Measurements from ENCODE around the gene EXOSC3.
"Not testable (repeated sequence)": the region's sequence is repeated elsewhere in the genome, so short reads cannot be mapped to it uniquely, and the experiment has no call there.

EXOSC3 gene

DNA sequence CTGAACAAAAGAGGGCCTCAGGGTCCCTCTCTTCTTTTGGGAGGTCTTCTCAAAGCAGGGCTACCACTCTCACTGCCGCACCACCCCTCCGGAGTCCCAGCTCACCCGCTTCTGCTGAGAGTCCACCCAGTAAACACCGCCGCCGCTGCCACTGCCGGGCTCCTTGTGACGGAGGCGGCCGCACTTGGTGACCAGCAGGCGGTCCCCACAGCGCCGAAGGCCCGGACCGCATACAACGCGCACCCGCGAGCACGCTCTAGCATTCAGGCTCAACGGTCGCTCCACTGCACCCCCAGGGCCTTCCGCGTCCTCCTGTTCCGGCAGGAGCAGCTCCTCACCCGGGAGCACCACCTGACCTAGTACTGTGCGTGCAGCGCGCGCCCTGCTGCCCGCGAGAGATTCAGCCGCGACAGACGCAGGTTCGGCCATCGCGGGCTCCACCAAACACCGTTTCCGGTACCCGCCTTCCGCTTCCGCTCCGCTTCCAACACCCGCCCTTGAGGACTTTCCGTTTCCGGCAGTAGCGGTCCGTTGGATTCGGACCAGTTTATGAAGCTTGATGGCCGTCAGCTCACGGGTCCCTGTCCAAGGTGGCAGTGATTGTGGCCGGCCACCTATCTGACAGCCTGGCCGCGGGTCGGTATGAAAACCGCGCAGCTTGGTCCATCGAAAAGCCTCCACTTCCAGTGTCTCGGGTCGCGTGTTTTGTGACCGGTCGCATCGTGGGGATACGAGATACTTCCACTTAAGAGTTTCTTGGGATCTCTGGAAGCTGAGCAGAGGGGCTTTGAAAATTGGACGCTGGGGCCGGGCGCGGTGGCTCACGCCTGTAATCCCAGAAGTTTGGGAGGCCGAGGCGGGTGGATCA lies at the start of gene EXOSC3:
Gene EXOSC3 (minus strand): TSS at position 449 of the 868 bp plus-strand sequence. CDS start 20 bp downstream, at position 429.
- DNase-seq (ENCODE audit: low read depth in 2 of 2) = peak; percentile 44 to 60

DNA sequence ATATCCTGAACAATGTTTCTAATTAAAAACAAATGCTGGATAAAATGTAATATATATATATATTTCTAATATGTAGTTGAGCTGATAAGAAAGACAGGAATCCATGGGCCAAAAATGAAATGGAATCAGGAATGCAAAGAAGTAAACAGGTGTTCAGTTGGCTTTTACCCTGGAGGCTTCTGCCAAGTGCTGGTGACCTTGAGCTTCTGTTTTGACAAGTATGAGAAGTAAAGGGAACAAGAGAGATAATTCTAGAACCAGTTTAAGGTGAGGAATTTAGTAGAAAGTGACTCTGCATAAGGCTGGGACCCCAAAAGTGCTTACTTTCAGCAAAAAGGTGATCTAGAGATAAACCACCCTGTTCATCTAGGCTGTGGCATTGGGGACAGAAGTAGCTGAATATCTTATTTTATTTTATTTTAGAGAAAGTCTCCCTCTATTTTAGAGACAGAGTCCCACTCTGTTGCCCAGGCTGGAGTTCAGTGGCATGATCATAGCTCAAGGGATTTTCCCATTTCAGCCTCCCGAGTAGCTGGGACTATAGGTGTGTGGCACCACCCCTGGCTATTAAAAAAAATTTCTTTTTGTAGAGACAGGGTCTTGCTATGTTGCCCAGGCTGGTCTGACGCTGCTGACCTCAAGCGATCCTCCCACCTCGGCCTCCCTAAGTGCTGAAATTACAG lies 42.8 kb upstream of the EXOSC3 start:
- DNase-seq (ENCODE audit: low read depth in 2 of 2) = no peak

DNA sequence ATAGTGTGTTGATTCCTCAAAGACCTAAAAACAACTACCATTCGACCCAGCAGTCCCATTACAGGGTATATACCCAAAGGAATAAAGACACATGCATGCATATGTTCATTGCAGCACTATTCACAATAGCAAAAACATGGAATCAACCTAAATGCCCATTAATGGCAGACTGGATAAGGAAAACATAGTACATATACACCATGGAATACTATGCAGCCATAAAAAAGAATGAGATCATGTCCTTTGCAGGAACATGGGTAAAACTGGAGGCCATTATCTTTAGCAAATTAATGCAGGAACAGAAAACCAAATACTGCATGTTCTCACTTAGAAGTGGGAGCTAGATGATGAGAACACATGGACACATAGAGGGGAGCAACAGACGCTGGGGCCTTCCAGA lies 40.3 kb upstream of the EXOSC3 start:
- DNase-seq (ENCODE audit: low read depth in 2 of 2) = not testable (repeated sequence)

DNA sequence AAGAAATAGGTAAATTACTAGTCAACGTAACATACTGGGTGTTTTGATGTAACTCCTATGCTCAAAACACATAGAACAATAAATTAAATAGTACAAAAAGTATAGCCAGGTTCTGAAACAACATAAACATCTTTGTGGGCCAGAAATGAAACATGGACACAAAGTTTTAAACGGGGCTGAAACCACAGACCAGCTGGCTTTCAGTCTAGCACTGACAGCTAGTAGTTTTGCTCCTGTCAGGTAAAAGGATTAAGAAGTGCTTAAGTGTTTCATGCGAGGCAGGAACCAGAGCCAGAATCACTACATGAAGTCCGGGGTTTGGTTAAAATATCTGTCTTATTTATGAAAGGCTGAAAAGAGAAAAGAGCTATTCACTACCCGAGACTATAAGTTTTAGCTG lies 35.3 kb upstream of the EXOSC3 start:
- DNase-seq (ENCODE audit: low read depth in 2 of 2) = no peak

DNA sequence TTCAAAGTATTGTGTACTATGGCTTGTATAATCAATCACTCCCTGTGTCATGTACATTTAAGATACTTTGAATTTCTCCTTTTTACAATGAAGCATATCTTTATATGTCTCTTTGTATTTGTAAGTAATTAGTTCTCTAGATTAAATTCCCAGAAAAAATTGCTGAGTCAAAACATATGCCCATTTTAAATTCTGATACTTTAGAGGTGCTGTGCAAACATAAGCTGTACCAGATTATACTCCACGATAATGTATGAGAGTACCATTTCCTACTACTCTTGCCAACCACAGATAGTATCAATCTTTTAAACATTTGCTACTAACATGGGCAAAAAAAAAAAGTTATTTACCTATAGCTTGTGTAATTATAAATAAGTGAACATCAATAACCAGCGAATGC lies 34.0 kb upstream of the EXOSC3 start:
- no peak for DNase-seq (ENCODE audit: low read depth in 2 of 2)

DNA sequence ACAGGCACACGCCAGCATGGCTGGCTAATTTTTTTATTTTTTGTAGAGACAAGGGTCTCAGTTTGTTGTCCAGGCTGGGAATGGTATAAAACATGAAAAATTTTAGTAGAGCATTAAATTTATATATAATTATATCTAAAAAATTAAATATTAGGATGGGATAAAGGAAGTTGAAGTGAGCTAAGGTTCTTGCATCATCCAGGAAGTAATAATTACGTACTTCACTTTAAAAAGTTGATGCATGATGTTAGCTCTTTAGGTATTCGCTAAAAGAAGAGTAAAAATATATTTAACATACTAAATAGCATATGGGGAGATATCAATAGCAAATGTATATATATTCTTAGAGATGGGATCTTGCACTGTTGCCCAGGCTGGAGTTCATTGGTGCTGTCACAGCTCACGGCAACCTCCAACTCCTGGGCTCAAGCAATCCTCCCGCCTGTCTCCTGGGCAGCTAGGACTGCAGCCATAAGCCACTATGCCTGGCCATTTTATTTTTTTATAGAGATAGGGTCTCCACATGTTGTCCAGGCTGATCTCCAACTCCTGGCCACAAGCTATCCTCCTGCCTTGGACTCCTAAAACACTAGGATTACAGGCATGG lies 28.0 kb upstream of the EXOSC3 start:
- no peak for DNase-seq (ENCODE audit: low read depth in 2 of 2)

DNA sequence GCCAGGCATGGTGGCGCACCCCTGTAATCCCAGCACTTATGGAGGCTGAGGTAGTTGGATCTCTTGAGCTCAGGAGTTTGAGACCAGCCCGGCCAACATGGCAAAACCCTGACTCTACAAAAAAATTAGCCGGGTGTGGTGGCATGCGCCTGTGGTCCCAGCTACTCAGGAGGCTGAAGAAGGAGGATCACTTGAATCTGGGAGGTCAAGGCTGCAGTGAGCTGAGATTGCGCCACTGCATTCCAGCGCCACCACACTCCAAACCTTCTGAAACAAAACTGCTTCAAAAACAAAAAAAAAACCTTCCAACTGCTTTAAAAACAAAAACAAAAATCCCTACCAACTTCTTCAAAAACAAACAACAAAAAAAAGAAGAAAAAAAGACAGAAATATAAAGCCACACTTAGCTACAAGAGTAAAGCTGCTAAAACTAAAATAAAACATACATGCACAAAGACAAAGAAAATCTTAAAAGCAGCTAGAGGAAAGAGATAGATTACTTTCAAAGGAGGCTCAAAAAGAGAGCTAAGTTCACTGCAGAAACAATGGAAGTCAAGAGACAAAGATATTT lies 27.1 kb upstream of the EXOSC3 start:
- DNase-seq (ENCODE audit: low read depth in 2 of 2) = no peak

DNA sequence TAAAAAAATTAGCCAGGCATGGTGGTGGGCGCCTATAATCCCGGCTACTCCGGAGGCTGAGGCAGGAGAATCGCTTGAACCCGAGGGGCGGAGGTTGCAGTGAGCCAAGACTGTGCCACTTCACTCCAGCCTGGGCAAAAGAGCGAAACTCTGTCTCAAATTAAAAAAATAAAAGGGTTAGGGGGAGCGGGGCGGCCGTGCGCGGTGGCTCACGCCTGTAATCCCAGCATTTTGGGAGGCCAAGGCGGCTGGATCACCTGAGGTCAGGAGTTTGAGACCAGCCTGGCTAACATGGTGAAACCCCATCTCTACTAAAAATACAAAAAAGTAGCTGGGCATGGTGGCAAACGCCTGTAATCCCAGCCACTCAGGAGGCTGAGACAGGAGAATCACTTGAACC lies 24.8 kb upstream of the EXOSC3 start:
- DNase-seq (ENCODE audit: low read depth in 2 of 2) = not testable (repeated sequence)

DNA sequence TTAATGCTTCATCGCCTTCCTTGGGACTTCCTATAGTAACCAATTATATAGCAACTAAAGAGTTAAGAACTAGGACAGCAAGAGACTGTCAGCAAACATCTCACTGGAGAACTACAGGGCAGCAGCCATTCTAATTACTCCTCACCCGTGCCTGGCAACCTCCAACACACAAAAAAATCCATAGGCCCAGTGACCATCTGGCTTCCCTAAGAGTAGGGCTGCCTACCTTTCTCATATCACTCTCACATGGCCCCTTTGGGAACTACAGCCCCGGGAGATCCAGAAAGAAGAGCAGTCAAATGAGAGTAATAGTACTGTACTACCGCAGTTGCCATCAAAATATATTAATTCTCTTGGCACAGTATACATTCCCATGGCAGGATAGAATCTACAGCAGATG lies 21.4 kb upstream of the EXOSC3 start:
- no peak for DNase-seq (ENCODE audit: low read depth in 2 of 2)

DNA sequence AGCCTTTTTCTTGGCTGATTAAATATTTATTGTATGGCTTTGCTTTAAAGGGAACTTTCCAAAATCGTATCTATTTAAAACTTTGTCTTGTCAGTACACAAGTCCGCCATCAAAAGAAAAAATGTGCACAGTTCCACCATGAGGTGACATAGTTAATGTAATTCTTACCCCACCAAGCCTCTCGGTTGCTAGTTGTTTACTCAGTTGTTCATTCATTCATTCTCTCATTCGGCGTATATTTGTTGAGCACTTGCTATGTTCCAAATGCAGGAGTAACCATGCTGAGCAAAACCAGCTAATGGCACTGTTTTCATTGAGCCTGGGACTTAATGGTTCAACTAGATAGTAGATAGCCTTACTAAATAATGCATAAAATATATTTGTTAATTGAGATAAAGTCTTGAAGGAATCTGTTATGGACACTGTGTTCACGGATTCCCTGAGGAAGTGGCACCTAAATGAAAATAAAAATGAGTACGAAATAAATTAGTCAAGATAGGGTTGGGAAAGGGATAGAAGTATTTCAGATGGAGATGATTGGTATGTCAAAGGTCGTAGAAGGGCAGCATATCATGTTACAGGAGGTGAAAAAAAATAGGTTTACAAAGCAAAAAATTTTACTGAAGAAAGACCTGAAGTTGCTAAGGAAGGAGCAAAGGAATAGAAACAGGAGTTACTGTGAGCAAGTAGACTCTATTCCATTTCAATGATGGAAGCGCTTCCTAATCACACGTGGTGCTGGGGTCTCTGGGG lies 17.3 kb upstream of the EXOSC3 start:
- DNase-seq (ENCODE audit: low read depth in 2 of 2) = no peak

DNA sequence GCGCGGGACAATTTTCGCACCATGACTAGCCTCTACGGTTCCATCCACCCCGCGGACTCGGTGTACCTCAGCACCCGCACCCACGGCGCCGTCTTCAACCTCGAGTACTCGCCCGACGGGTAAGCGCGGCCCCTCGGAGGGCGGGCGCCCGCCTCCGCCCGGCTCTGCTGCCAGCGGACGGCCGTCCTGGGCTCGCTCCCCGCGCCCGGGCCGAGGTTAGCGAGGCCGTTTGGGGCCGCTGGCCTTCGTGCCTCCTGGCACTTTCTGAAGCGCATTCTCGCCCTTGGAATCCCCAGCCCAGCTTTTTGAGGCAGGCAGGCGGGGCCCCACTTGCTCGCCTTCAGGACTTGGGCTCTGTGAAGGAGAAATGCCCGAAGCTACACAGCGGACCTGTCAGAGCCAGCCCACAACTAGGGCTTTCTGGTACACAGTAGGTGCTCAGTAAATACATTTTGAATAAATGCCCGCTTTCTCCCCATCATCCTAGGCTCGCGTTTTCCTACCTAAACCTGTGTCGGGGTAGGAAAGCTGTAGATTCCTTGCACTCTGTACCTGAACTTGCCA lies 16.5 kb upstream of the EXOSC3 start:
- no peak for DNase-seq (ENCODE audit: low read depth in 2 of 2)

DNA sequence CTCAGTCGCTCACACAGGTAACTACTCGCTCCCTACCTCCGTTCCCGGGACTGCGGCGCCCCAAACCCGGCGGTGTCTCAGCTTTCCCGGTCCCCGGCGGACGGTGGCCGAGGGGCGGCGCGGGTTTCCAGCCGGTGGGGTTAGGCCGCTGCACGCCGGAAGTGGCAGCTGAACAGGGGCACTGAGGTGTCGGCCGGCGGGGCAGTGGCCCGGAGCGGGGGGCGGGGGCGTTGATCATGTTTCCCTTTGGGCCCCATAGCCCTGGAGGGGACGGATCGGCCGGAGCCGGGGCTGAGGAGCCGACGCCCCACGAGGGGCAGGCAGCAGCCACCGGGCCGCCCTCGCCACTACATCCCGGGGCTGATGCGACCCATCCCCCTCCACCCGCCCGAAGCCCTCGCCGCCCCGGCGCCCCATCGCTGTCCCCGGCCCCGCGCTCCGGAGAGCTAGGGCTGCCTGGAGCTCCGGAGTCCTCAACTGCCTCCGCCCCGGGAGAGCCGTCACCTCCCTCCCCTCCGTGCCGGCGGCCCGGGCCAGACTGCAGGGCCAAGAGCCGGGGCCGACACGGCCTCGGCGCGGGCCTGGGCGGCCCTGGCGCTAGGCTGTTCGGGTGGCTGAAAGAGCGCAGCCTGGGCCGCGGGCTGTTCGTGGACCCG lies 15.9 kb upstream of the EXOSC3 start, which contains the start of gene DCAF10:
Gene DCAF10 (plus strand): TSS at position 167 of the 656 bp plus-strand sequence. CDS start 70 bp downstream, at position 237.
- DNase-seq (ENCODE audit: low read depth in 2 of 2) = peak; percentile 69 to 91

DNA sequence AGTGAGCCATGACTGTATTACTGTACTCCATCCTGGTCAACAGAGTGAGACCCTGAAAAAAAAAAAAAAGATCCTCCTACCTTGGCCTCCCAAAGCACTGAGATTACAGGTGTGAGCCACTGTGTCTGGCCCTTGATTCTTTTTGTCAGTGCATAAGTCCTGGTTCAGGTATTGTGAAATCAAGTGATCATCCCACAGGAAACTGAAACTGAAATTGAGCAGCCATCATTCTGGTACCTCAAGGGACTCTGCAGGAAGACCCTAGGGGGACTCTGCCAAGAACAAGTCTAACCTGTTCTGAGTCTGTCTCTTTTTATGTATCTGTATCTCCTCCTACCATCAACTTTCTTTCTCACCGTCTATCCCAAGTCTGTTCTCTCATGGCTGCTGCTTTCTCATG lies 13.8 kb upstream of the EXOSC3 start:
- DNase-seq (ENCODE audit: low read depth in 2 of 2) = no peak

DNA sequence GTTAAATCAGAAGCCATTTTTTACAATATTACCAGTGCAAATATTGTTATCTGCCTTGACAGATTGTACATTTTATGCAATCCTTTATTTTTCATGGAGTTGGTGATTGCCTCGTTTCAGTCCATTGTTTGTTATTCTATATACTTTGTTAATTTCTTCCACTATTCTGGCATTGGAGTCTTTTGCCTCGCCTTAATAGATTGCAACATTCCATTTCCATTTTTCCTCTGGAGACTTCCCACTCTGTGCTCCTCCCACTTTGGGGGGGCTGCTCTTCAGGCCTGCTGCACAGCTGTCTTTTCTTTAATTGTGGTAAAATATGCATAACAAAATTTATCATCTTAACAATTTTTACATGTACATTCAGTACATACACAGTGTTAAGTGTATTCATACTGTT lies 11.4 kb upstream of the EXOSC3 start:
- no peak for DNase-seq (ENCODE audit: low read depth in 2 of 2)

DNA sequence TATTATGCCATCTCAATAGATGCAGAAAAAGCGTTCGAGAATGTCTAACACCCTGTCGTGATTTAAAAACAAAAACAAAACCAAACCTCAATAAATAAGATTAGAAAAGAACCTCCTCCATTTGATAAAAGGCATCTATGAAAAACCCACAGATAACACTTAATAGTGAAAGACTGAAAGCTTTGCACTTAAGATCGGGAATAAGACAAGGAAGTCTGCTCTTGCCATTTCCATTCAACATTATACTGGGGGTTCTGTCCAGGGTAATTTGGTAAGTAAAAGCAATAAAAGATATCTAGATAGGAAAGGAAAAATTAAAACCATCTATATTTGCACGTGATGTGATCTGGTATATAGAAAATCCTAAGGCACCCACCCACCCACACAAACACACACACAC lies 7.3 kb upstream of the EXOSC3 start:
- DNase-seq (ENCODE audit: low read depth in 2 of 2) = no peak

DNA sequence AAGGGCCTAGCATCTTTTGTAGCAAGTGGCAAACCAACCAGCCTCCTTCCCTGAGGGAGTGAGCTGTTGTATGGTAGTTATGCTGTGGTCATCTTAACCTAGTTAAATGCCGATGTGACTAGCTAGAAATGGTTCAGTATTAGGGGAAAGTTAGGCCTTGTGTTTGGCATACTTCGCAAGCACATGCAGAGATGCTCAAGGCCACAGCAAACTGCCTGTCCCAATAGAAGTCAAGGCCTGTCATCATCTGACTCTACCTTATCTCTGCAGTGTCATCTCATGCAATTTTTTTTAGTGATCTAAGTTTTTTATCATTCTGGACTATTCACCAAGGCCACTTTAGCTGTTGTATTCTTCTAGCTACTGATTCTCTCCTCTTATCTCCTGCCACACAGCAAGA lies 5.2 kb upstream of the EXOSC3 start:
- no peak for DNase-seq (ENCODE audit: low read depth in 2 of 2)

DNA sequence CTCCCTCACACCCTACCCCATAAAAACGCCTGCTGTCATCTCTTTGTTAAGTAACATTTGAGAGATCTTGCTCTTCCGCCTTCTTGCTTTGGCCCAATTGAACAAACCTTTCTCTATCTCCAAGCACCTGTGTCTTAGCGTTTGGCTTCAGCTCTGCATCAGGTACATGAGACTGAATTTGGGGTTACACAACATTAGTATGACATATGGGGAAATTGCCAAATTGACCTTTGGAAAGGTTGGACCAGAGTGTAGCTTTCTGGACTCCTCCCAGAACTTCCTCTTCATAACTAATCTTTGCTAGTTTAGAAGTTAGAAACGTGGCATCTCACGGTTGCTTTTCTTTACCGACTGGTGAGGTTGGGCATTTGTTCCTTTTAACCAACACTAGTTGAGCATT lies 3.5 kb upstream of the EXOSC3 start:
- DNase-seq (ENCODE audit: low read depth in 2 of 2) = no peak

DNA sequence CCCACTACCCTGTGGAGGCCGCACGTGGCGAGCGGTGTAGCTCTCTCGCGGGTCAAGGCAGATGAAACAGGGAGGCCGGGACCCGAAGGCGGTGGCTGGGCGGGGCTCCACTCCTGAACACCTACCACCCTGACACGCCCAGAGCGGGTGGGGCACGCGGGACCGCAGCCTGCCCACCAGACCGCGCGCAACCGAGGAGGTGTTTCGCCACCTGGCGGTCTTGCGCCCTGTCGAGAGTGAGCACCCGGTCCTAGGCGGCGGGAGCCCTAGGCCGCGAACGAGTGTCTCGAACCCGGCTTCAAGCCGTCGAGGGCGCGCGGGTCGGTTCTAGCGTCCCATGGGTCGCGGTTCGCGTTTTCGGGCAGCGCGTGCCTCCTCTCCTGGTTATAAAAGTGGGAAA lies 2.2 kb upstream of the EXOSC3 start:
- DNase-seq (ENCODE audit: low read depth in 2 of 2) = no peak

DNA sequence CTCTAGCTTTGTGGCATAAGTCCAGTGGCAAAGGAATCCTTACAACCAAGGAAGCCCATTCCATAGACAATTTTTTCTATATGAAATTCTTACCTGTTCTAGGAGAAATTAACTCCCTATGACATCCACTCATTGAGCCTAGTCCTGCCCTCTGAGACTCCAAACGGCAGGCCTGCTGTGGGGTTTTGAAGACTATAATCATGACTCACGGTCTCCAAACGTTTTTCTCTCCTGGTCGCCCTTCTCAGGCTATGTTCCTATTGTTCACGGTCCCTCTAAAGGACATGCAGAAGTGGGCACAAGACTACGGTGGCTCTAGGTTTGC lies 611 bp downstream of the EXOSC3 start:
- DNase-seq (ENCODE audit: low read depth in 2 of 2) = no peak

DNA sequence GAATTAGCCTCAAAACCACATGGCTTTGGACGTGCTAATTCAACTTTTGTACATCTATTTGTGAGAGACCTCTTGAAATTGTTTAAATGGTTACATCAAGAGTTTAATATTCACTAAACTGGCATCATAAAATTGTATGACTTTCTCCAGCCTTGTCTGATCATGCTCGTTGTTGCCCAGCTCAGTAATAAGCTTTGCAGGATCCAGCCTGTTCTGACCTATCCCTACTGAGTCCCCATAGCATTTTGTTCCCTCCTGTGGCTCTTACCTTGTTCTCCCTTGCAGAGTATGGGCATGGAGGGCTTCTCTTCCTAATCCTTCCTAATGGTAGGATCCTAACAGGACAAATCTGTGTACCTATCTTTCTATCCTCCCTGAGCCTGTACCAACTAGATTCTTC lies 6.3 kb downstream of the EXOSC3 start:
- DNase-seq (ENCODE audit: low read depth in 2 of 2) = no peak

DNA sequence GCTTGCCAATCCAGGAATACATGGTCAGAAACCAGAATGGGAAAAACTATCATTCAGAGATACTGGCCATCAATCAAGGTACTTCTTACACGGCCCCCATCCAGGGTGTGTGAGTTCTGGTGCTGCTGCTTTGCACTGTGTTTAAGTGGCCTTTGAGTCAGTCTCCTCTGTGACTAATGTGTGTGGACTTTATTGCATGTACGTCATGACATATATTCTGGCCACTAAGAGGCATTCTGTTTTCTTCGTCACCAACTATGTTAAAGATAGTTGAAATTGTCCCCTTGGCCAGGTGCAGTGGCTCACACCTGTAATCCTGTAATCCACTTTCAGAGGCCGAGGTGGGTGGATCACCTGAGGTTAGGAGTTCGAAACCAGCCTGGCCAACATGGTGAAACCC lies 8.5 kb downstream of the EXOSC3 start:
- DNase-seq (ENCODE audit: low read depth in 2 of 2) = no peak
